OCI-LY7 (cell line): ENCODE data around the gene RBM17.

ENCODE experiments used
- CTCF ChIP-seq: fragments of 200-600 bp; sonication (generic); conservative IDR thresholded peaks from 2 replicates; pipeline ENCODE4 v1.5.1; 2014; ENCODE audit warnings: mild to moderate bottlenecking, antibody characterized with exemption, low read length, moderate library complexity, mixed read lengths
- EZH2phosphoT487 ChIP-seq: fragments of 200-600 bp; sonication (generic); IDR thresholded peaks from 2 replicates; pipeline ENCODE4 v1.6.1; 2018; ENCODE audit warnings: low read depth, borderline replicate concordance, mild to moderate bottlenecking, mixed run types, antibody characterized with exemption, low read length, moderate library complexity, mixed read lengths

- no peak for TF ChIP-seq CTCF
- no peak for TF ChIP-seq EZH2phosphoT487
Measured at GRCh38 chr10:6146921-6147320, 58.1 kb downstream of the RBM17 start.
